ENCODE results near the gene NT5DC4.

Gene NT5DC4

DNA sequence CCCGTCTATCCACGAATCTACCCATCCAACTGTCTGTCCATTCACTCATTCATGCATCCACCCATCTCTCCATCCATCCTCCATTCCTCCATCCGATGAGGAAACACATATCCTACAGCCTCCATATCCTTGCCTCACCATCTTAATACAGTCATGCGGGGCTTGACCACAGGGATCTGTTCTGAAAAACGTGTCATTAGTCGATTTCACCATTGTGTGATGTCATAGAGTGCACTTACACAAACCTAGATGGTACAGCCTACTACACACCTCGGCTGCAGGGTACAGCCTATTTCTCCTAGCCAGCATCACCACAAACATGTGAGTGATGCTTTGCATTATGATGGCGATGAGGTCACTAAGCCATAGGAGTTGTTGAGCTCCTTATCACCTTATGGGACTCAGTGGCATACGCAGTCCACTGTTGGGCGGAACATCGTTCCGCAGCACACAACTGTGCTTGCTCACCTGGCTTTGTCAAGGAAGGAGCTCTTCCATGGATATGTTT lies 1.9 kb upstream of the NT5DC4 start:
- Histone ChIP-seq H3K4me3 (ENCODE audit: low read depth in 1 of 2, low read length in 2 of 2) (no peak overlapping the region), H3K9ac (ENCODE audit: low read depth, low read length) (no peak overlapping the region), H3K27ac (ENCODE audit: low read length) (no peak overlapping the region), H2AFZ (ENCODE audit: low read depth, low read length) (no peak overlapping the region), H3K36me3 (ENCODE audit: insufficient read depth, low read length) (no peaks in the 10 kb centered on the region), H3K4me2 (ENCODE audit: insufficient read depth, low read length) (no peak overlapping the region), H3K79me2 (ENCODE audit: insufficient read depth, low read length) (no peaks in the 10 kb centered on the region), H3K4me1 (ENCODE audit: insufficient read depth, low read length) (no peaks in the 10 kb centered on the region), H4K20me1 (ENCODE audit: insufficient read depth, low read length) (no peaks in the 10 kb centered on the region), H3K9me3 (ENCODE audit: insufficient read depth, low read length, severe bottlenecking) (no peaks in the 10 kb centered on the region), H3K27me3 (ENCODE audit: insufficient read depth, low read length, poor library complexity) (no peaks in the 10 kb centered on the region)
- ATAC-seq (ENCODE audit: insufficient read depth, low read depth) (no peak), DNase-seq (no peak)
- TF ChIP-seq, protein P1, sequence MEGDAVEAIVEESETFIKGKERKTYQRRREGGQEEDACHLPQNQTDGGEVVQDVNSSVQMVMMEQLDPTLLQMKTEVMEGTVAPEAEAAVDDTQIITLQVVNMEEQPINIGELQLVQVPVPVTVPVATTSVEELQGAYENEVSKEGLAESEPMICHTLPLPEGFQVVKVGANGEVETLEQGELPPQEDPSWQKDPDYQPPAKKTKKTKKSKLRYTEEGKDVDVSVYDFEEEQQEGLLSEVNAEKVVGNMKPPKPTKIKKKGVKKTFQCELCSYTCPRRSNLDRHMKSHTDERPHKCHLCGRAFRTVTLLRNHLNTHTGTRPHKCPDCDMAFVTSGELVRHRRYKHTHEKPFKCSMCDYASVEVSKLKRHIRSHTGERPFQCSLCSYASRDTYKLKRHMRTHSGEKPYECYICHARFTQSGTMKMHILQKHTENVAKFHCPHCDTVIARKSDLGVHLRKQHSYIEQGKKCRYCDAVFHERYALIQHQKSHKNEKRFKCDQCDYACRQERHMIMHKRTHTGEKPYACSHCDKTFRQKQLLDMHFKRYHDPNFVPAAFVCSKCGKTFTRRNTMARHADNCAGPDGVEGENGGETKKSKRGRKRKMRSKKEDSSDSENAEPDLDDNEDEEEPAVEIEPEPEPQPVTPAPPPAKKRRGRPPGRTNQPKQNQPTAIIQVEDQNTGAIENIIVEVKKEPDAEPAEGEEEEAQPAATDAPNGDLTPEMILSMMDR (IDR thresholded peaks at IDR 0.05; ENCODE audit: borderline replicate concordance, extremely low read depth, low read length, poor library complexity, severe bottlenecking), result no peak
- no peak for TF ChIP-seq EZH2 (IDR thresholded peaks at IDR 0.05; ENCODE audit: borderline replicate concordance, low read depth, low read length, severe bottlenecking)

DNA sequence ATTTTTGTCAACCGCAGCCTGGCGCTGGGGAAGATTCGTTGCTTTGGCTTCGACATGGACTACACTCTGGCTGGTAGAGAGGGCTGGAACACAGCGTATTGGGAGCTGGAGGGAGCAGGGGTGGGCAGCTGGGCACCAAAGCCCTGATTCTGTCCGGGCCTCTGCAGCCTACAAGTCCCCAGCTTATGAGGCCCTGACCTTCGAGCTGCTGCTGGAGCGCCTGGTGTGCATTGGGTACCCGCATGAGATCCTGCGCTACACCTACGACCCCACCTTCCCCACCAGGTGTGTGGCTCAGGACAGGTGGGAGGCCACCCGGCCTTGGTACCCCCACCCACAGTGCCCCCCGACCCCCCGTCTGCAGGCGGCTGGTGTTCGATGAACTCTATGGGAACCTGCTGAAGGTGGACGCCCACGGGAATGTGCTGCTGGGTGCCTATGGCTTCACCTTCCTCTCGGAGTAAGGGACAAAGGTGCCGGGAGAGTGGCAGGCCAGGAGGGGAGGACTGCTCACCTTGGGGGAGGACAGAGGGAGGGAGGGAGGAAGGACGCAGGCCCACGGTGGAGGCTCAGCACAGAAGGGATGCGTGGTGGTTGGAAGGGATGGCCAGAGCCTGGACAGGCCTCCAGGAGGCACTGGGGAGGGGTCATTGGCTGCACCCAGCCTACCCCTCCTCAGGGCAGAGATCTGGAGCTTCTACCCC lies 1.2 kb downstream of the NT5DC4 start:
- no peak for TF ChIP-seq EZH2 (IDR thresholded peaks at IDR 0.05; ENCODE audit: borderline replicate concordance, low read depth, low read length, severe bottlenecking)
- TF ChIP-seq, protein P1 (IDR thresholded peaks at IDR 0.05; ENCODE audit: borderline replicate concordance, extremely low read depth, low read length, poor library complexity, severe bottlenecking), result no peak
- no peaks in the 10 kb centered on the region for H3K27me3 ChIP-seq (ENCODE audit: insufficient read depth, low read length, poor library complexity)
- H4K20me1 ChIP-seq (ENCODE audit: insufficient read depth, low read length), result no peaks in the 10 kb centered on the region
- H3K4me1 ChIP-seq (ENCODE audit: insufficient read depth, low read length), result peaks cover 6% of the 10 kb centered on the region
- ATAC-seq (ENCODE audit: insufficient read depth, low read depth), result no peak
- no peak overlapping the region for H3K9ac ChIP-seq (ENCODE audit: low read depth, low read length)
- H3K79me2 ChIP-seq (ENCODE audit: insufficient read depth, low read length), result no peaks in the 10 kb centered on the region
- no peaks in the 10 kb centered on the region for H3K9me3 ChIP-seq (ENCODE audit: insufficient read depth, low read length, severe bottlenecking)
- no peak overlapping the region for H2AFZ ChIP-seq (ENCODE audit: low read depth, low read length)
- no peak overlapping the region for H3K4me2 ChIP-seq (ENCODE audit: insufficient read depth, low read length)
- no peak for DNase-seq
- H3K36me3 ChIP-seq (ENCODE audit: insufficient read depth, low read length), result no peaks in the 10 kb centered on the region
- H3K4me3 ChIP-seq (ENCODE audit: low read depth in 1 of 2, low read length in 2 of 2), result no peak overlapping the region
- no peak overlapping the region for H3K27ac ChIP-seq (ENCODE audit: low read length)

DNA sequence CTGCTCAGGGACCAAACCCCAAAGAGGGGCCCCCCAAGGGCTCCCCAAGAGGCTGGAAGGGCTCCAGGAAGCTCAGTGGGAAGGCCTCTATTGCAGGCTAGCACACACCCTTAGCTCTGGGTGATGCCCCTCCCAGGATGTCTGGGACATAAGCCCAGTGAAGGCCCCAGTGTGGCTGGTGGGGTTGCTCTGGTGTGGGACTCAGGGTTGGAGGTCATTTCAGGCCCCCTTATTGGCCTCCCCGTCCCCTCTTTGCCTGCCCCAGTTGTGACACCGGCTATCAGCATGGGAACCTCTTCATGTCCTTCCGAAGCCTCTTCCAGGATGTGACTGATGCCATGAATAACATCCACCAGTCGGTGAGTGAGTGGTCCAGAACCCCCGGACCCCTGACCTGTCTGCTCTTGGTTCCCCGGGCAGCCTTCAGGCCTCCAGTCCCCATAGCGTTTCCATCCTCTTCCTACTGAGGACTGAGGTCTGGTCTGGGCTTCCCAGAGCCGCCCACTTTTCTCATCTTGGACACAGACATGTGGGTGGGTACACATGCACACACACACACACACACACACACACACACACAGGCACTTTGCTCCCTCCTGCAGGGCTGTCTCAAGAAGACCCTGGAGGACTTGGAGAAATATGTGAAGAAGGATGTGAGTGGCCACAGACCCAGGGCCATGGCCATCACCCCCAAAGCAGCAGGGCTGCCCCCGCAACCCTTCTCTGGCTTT lies 2.2 kb downstream of the NT5DC4 start:
- no peak for ATAC-seq (ENCODE audit: insufficient read depth, low read depth)
- Histone ChIP-seq H3K79me2 (ENCODE audit: insufficient read depth, low read length) (no peaks in the 10 kb centered on the region), H3K9me3 (ENCODE audit: insufficient read depth, low read length, severe bottlenecking) (no peaks in the 10 kb centered on the region), H4K20me1 (ENCODE audit: insufficient read depth, low read length) (no peaks in the 10 kb centered on the region), H3K36me3 (ENCODE audit: insufficient read depth, low read length) (no peaks in the 10 kb centered on the region), H3K4me3 (ENCODE audit: low read depth in 1 of 2, low read length in 2 of 2) (no peak overlapping the region), H3K27ac (ENCODE audit: low read length) (no peak overlapping the region), H2AFZ (ENCODE audit: low read depth, low read length) (no peak overlapping the region), H3K9ac (ENCODE audit: low read depth, low read length) (no peak overlapping the region), H3K4me1 (ENCODE audit: insufficient read depth, low read length) (peaks cover 8% of the 10 kb centered on the region), H3K27me3 (ENCODE audit: insufficient read depth, low read length, poor library complexity) (no peaks in the 10 kb centered on the region), H3K4me2 (ENCODE audit: insufficient read depth, low read length) (no peak overlapping the region)
- TF ChIP-seq EZH2 (IDR thresholded peaks at IDR 0.05; ENCODE audit: borderline replicate concordance, low read depth, low read length, severe bottlenecking), result no peak
- TF ChIP-seq, protein P1 (IDR thresholded peaks at IDR 0.05; ENCODE audit: borderline replicate concordance, extremely low read depth, low read length, poor library complexity, severe bottlenecking), result no peak
- DNase-seq, result no peak
